ENCODE data around the gene MLANA.

MLANA gene, protein sequence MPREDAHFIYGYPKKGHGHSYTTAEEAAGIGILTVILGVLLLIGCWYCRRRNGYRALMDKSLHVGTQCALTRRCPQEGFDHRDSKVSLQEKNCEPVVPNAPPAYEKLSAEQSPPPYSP

GRCh38 chr9:5890641-5891040, at the start of gene MLANA:
TSS of gene MLANA (plus strand) at chr9:5890889. CDS start at chr9:5892475, 1,586 bp downstream.
- no peak for DNase-seq

- DNase-seq: no peak
Measured at GRCh38 chr9:5841771-5842573, 48.7 kb upstream of the MLANA start.

- no peak for DNase-seq
Measured at GRCh38 chr9:5842929-5843793, 47.5 kb upstream of the MLANA start.

- no peak for DNase-seq
Measured at GRCh38 chr9:5843794-5844471, 46.8 kb upstream of the MLANA start.

- no peak for DNase-seq
Measured at GRCh38 chr9:5845157-5845531, 45.5 kb upstream of the MLANA start.

- DNase-seq: no peak
Measured at GRCh38 chr9:5846096-5846495, 44.6 kb upstream of the MLANA start.

GRCh38 chr9:5846501-5846921, 44.2 kb upstream of the MLANA start:
- no peak for DNase-seq

GRCh38 chr9:5848372-5848882, 42.3 kb upstream of the MLANA start:
- no peak for DNase-seq

GRCh38 chr9:5850724-5851122, 40.0 kb upstream of the MLANA start:
- no peak for DNase-seq

DNA sequence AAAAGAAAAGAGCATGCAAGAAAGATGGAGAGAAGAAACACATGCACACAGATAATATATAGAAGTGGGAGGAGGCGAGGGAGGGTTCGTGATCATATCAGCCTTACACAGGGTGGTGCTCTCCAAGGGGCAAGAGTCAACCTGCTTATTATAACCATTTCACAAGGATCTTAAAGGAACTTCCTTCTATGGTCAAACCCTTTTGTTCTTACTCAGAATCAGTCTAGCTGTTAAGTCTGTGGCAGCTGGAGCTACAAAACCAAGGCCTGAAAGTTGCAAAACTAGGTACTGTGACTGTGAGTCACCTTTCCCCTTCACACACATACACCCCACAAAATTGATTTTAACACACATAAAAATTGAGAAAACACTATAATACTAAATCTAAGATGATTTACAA, 39.2 kb upstream of the MLANA start:
- no peak for DNase-seq

- DNase-seq: no peak
Measured at GRCh38 chr9:5852987-5853386, 37.7 kb upstream of the MLANA start.

GRCh38 chr9:5853617-5854016, 37.1 kb upstream of the MLANA start:
- no peak for DNase-seq

GRCh38 chr9:5854063-5854790, 36.5 kb upstream of the MLANA start:
- no peak for DNase-seq

GRCh38 chr9:5857928-5858327, 32.8 kb upstream of the MLANA start:
- DNase-seq: no peak

- no peak for DNase-seq
Measured at GRCh38 chr9:5858833-5859232, 31.9 kb upstream of the MLANA start.

DNA sequence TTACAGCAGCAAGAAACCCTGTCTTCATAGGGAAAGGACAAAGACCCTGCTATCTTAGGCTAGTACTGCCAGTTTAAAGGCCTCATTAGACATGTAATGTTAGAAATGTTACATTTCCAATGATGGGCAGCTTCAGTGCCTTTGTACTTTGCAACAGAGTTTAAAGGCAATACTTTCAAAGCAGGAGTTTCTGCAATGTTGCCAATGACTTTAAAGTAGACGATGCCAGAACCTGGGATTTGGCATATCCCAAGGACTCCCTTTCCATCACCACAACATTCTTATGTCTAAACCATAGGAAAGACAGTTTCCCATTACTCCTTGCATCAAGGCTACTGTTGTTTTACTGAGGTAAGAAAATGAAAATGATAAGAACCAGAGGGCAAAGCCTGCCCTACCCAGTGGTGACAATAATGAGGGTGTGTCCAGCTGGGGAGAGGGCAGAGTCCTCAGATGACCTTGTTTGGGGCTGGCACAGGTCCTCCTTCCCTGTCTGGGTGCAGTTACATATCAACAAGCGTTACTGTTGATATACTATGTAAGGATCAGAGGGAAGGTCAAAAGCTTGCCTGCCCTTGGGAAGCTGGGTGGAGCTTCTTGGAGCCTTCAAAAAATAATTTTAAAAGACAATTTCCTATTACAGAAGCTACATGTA, 27.5 kb upstream of the MLANA start:
- no peak for DNase-seq

DNA sequence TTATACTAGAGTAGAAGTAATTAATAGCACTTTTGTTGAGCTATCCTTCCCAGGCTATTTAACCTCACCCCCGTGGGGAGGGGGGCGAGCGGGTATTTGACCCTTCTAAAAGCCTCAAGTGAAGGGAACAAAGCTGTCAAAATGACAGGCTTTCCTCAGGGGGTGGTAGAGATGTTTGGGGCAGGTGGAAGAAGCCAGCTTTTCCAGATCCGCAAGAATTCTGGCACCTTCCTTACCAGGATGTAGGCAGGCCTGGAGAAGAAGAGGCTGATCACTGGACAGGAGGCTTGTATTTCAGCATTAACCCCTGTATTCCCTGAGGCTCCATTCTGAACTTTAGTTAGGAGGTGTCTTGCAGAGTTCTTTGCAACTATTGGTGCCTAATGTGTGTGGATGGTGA, 26.2 kb upstream of the MLANA start:
- no peak for DNase-seq

DNA sequence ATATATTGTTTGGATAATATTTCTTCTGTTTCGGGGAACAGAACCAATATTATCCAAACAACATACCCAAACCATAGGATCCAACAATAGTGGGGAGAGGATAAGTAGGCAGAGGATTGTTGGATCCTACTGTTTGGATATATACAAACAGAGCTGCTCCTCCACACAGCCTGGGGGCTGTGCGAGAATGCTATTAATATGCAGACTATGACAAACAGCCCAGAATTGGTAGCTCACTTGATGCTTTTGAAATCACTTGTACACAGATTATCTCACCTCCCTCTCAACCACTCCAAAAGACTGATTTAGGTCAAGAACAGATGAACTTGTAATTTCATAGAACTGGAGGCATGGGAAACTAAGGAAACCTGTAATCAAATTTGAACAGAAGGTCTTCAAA, 24.4 kb upstream of the MLANA start:
- DNase-seq: no peak

GRCh38 chr9:5866685-5867084, 24.0 kb upstream of the MLANA start:
- DNase-seq: no peak

DNA sequence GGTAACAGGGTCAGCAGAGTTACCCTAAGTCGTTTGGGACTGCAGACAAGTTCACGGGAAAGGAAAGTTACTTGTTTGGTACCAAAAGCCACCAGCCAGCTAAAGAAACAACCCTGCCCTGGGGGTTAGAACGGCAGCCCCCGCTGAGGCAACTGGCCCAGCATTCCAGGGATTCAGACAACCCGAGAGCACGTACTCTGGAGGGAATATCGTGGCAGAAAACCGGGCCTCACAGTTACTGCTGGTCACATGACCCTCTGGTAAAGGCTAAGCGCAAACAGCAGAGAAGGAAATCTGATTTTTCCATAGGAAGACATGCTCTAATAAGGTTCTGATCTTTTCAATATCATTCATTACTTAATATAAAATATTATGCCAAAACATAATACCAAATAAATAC, 22.5 kb upstream of the MLANA start:
- DNase-seq: no peak

- no peak for DNase-seq
Measured at GRCh38 chr9:5869315-5870019, 21.2 kb upstream of the MLANA start.

Measured in NCI-H2171 treated with DMSO at 0.1 percent for 48 hours (cell line).